Measurements from ENCODE around the gene TSPAN31.

The TSPAN31 gene

GRCh38 chr12:57783861-57784260 is 39.0 kb downstream of the TSPAN31 start:
- Histone ChIP-seq H3K9me3 (ENCODE audit: control insufficient read depth, low read length) (no peaks in the 10 kb centered on the region), H3K27ac (ENCODE audit: insufficient read depth, low read depth, low read length, poor library complexity, severe bottlenecking) (no peak overlapping the region), H3K36me3 (ENCODE audit: control insufficient read depth, insufficient read depth, low read length) (peaks cover 30% of the 10 kb centered on the region), H3K4me1 (ENCODE audit: control insufficient read depth, insufficient read depth, low read length) (peaks cover 5% of the 10 kb centered on the region), H3K4me3 (ENCODE audit: insufficient read depth, low read depth, low read length) (no peak overlapping the region), H3K27me3 (ENCODE audit: control insufficient read depth, insufficient read depth, low read length, poor library complexity, severe bottlenecking) (no peaks in the 10 kb centered on the region)
- 91 to 98% methylated on average over 9 to 11 of the region's 11 CpGs for WGBS, 2 experiments

- Histone ChIP-seq H3K27me3 (ENCODE audit: control insufficient read depth, insufficient read depth, low read length, poor library complexity, severe bottlenecking) (no peaks in the 10 kb centered on the region), H3K4me1 (ENCODE audit: control insufficient read depth, insufficient read depth, low read length) (no peaks in the 10 kb centered on the region), H3K9me3 (ENCODE audit: control insufficient read depth, low read length) (no peaks in the 10 kb centered on the region), H3K4me3 (ENCODE audit: insufficient read depth, low read depth, low read length) (no peak overlapping the region), H3K27ac (ENCODE audit: insufficient read depth, low read depth, low read length, poor library complexity, severe bottlenecking) (no peak overlapping the region), H3K36me3 (ENCODE audit: control insufficient read depth, insufficient read depth, low read length) (peaks cover 16% of the 10 kb centered on the region)
- WGBS, 2 experiments = 90 to 91% methylated on average over 1 of the region's 1 CpG
These were observed 49.1 kb downstream of the TSPAN31 start for GRCh38 chr12:57793920-57794319.

- Histone ChIP-seq H3K36me3 (ENCODE audit: control insufficient read depth, insufficient read depth, low read length) (peaks cover 16% of the 10 kb centered on the region), H3K4me3 (ENCODE audit: insufficient read depth, low read depth, low read length) (no peak overlapping the region), H3K27ac (ENCODE audit: insufficient read depth, low read depth, low read length, poor library complexity, severe bottlenecking) (no peak overlapping the region), H3K4me1 (ENCODE audit: control insufficient read depth, insufficient read depth, low read length) (no peaks in the 10 kb centered on the region), H3K9me3 (ENCODE audit: control insufficient read depth, low read length) (no peaks in the 10 kb centered on the region), H3K27me3 (ENCODE audit: control insufficient read depth, insufficient read depth, low read length, poor library complexity, severe bottlenecking) (no peaks in the 10 kb centered on the region)
- WGBS, 2 experiments = 99% methylated on average over 5 to 6 of the region's 6 CpGs
These were observed 50.5 kb downstream of the TSPAN31 start for GRCh38 chr12:57795354-57795753.

GRCh38 chr12:57796996-57797395 is 52.2 kb downstream of the TSPAN31 start:
- Histone ChIP-seq H3K9me3 (ENCODE audit: control insufficient read depth, low read length) (no peaks in the 10 kb centered on the region), H3K4me1 (ENCODE audit: control insufficient read depth, insufficient read depth, low read length) (no peaks in the 10 kb centered on the region), H3K4me3 (ENCODE audit: insufficient read depth, low read depth, low read length) (no peak overlapping the region), H3K36me3 (ENCODE audit: control insufficient read depth, insufficient read depth, low read length) (peaks cover 9% of the 10 kb centered on the region), H3K27me3 (ENCODE audit: control insufficient read depth, insufficient read depth, low read length, poor library complexity, severe bottlenecking) (no peaks in the 10 kb centered on the region), H3K27ac (ENCODE audit: insufficient read depth, low read depth, low read length, poor library complexity, severe bottlenecking) (no peak overlapping the region)
- WGBS, 2 experiments = 100% methylated on average over 1 of the region's 1 CpG; no CpG with 5 or more reads in 1 of the 2 experiments

GRCh38 chr12:57797933-57798332 is 53.1 kb downstream of the TSPAN31 start:
- peaks cover 4% of the 10 kb centered on the region for H3K36me3 ChIP-seq (ENCODE audit: control insufficient read depth, insufficient read depth, low read length)
- H3K4me1 ChIP-seq (ENCODE audit: control insufficient read depth, insufficient read depth, low read length) = no peaks in the 10 kb centered on the region
- H3K27ac ChIP-seq (ENCODE audit: insufficient read depth, low read depth, low read length, poor library complexity, severe bottlenecking) = no peak overlapping the region
- 94 to 100% methylated on average over 1 of the region's 1 CpG for WGBS, 2 experiments
- H3K27me3 ChIP-seq (ENCODE audit: control insufficient read depth, insufficient read depth, low read length, poor library complexity, severe bottlenecking) = no peaks in the 10 kb centered on the region
- H3K9me3 ChIP-seq (ENCODE audit: control insufficient read depth, low read length) = no peaks in the 10 kb centered on the region
- H3K4me3 ChIP-seq (ENCODE audit: insufficient read depth, low read depth, low read length) = no peak overlapping the region
